LNCaP clone FGC (cell line): Measurements from ENCODE around the gene MOBP.

Source experiments
- DNase-seq: peaks from one replicate; pipeline ENCODE4 v3.0.0-alpha.2; 2011; ENCODE audit warnings: low read depth
- H3K4me3 ChIP-seq: 2 replicates; pipeline ENCODE4 v1.5.1; 2011; ENCODE audit warnings: mild to moderate bottlenecking, low read depth, low read length, control low read depth
- TF ChIP-seq, protein P1 (sequence below): IDR thresholded peaks from 2 replicates; pipeline ENCODE4 v1.5.1; 2012; ENCODE audit warnings: mild to moderate bottlenecking; ENCODE audit not compliant: control insufficient read depth, insufficient read depth; ENCODE audit errors: extremely low read depth

Gene MOBP

GRCh38 chr3:39463269-39463668, 4.2 kb upstream of the MOBP start:
- no peak overlapping the region for H3K4me3 ChIP-seq
- TF ChIP-seq, protein P1, sequence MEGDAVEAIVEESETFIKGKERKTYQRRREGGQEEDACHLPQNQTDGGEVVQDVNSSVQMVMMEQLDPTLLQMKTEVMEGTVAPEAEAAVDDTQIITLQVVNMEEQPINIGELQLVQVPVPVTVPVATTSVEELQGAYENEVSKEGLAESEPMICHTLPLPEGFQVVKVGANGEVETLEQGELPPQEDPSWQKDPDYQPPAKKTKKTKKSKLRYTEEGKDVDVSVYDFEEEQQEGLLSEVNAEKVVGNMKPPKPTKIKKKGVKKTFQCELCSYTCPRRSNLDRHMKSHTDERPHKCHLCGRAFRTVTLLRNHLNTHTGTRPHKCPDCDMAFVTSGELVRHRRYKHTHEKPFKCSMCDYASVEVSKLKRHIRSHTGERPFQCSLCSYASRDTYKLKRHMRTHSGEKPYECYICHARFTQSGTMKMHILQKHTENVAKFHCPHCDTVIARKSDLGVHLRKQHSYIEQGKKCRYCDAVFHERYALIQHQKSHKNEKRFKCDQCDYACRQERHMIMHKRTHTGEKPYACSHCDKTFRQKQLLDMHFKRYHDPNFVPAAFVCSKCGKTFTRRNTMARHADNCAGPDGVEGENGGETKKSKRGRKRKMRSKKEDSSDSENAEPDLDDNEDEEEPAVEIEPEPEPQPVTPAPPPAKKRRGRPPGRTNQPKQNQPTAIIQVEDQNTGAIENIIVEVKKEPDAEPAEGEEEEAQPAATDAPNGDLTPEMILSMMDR, result no peak
- no peak for DNase-seq

- no peak overlapping the region for H3K4me3 ChIP-seq
- DNase-seq, result no peak
- TF ChIP-seq, protein P1, result no peak
Measured at GRCh38 chr3:39466988-39467387, 492 bp upstream of the MOBP start.

DNA sequence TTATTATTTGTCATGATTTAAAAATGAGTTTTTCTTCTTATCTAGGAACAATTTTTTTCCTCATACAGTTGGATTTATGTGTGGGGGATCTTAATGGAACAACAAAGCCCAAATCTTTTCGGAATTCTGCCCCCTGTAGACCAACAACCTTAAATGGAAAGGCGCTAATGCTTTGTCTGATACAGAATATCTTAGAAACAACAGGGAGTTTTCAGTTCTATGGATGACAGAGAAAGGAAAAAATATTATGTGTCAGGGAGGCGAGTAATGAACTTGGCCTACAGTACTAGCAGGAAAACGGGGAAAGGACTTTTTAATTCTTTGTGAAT, 592 bp downstream of the MOBP start:
- TF ChIP-seq, protein P1, result no peak
- no peak overlapping the region for H3K4me3 ChIP-seq
- no peak for DNase-seq

DNA sequence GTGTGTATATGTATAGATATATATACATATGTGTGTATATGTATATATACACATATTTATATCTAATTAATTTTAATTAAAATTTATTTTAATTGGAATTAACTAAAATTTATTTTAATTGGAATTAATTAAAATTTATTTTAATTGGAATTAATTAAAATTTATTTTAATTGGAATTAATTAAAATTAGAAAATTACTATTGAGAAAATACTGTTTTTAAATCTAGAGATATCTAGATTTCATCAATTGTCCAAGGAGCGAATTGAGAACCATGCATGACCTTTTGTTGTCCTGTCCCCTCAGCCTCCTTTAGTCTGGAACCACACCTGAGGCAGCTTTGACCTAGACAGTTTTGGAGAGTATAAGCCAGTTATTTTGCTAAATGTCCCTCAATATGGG, 1.8 kb downstream of the MOBP start:
- DNase-seq, result no peak
- H3K4me3 ChIP-seq, result no peak overlapping the region
- TF ChIP-seq, protein P1, result no peak

DNA sequence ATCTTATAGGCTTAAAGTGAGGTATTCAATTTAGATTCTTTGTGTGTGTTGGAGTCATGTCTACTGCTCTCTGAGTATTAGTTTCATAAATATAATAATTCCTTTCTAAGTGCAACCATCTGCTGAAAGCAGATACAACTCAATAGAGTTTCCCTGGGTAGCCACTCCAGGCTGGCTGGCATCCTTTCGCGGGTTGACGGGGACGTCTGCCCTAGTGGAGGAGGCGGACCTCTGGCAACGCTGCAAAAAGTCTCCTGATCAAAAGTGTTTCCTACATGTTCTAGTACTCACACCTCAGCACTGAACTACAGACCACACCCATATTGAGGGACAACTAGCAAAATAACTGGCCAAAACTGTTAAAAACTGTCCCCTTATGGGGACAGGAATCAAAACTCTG, 2.5 kb downstream of the MOBP start:
- TF ChIP-seq, protein P1, result no peak
- no peak for DNase-seq
- H3K4me3 ChIP-seq, result no peak overlapping the region

- no peak for DNase-seq
- TF ChIP-seq, protein P1, result no peak
- no peak overlapping the region for H3K4me3 ChIP-seq
Measured at GRCh38 chr3:39471652-39472051, 4.2 kb downstream of the MOBP start.

GRCh38 chr3:39473452-39474125, 6.1 kb downstream of the MOBP start:
- TF ChIP-seq, protein P1, result no peak
- DNase-seq, result no peak
- H3K4me3 ChIP-seq, result no peak overlapping the region
